GM12873 (cell line): ENCODE results near the gene MAP3K20.

ENCODE experiments used
- CTCF ChIP-seq: IDR thresholded peaks from 2 replicates; pipeline ENCODE4 v1.5.1; 2012; ENCODE audit warnings: low read depth, mild to moderate bottlenecking, moderate library complexity, low read length, control low read depth; ENCODE audit not compliant: insufficient read depth; ENCODE audit errors: missing control alignments

Gene MAP3K20

GRCh38 chr2:173191601-173192000 lies 116.0 kb downstream of the MAP3K20 start:
- TF ChIP-seq CTCF: no peak

- TF ChIP-seq CTCF: no peak
These were observed 116.4 kb downstream of the MAP3K20 start for GRCh38 chr2:173192071-173192470.

GRCh38 chr2:173193925-173194324 lies 118.3 kb downstream of the MAP3K20 start:
- TF ChIP-seq CTCF: no peak

GRCh38 chr2:173195100-173195499 lies 119.5 kb downstream of the MAP3K20 start:
- TF ChIP-seq CTCF: no peak

GRCh38 chr2:173196080-173196479 lies 120.4 kb downstream of the MAP3K20 start:
- no peak for TF ChIP-seq CTCF

- TF ChIP-seq CTCF: no peak
These were observed 121.0 kb downstream of the MAP3K20 start for GRCh38 chr2:173196638-173197037.

DNA sequence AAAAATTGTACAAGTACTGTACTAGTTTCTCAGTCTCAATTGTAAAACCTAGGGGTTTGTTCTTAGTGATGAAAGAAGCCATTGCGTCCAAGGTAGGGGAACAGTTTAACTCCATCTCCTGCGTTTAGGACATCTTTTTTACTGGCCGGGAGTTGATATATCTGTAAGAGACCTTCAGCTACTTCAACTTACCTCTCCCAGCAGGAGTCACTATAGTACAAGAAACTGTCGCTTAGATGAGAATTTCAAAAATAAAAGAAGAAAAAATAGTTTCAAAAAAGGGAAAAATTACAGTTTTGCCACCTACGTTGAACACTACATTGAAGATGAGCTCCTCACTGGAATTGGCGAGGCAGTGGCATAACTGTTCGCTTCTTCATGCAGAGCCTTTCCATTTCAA lies 122.7 kb downstream of the MAP3K20 start:
- TF ChIP-seq CTCF: no peak
